SIG-M5 (cell line): ENCODE data around the gene NR3C1.

ENCODE experiments used
- DNase-seq: peaks from one replicate; lab custom pipeline; 2025; lab: John Stamatoyannopoulos, UW

Gene NR3C1

DNA sequence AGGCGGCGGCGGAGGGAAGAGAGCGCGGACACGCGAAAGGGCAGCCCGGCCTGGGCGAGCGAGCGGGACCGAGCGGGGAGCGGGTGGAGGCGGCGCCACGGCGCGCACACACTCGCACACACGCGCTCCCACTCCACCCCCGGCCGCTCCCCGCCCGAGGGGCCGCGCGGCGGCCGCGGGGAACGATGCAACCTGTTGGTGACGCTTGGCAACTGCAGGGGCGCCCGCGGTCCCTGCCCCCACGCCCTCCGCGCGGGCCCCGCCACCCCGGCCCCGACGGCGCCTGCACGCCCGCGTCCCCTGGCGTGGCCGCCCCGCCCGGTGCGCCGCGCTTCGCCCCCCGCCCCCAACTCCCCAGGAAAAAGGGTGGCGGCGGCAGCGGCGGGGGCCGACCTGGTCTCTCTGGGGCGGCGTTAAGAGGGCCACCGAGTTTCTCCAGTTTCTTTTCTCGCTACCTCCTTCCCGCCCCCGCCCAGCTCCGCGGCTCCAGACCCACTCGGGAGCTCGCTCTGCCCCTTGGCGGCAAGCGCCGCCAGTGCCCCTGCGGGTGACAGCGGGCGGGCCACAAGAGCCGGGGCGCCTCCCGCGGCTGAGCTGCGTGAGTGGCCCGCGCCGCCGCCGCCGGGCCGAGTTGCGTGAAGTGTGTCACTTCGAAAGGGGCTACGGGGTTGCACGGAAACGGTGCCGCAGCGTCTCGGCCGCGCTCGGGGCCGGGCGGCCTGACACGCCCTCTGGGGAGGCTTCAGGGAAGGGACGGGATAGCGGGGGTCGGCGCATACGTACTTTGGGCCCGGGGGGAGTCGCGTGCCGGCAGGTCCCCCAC, at the start of gene NR3C1:
Gene NR3C1, minus strand, starts transcription at position 94 of the 823 bp plus-strand sequence. CDS start 2,847 bp downstream, outside the sequence.
- no peak for DNase-seq

GRCh38 chr5:143449772-143450171, 46.3 kb upstream of the NR3C1 start:
- no peak for DNase-seq

GRCh38 chr5:143448518-143448917, 45.0 kb upstream of the NR3C1 start:
- no peak for DNase-seq

- DNase-seq: no peak
Measured at GRCh38 chr5:143447983-143448382, 44.5 kb upstream of the NR3C1 start.

DNA sequence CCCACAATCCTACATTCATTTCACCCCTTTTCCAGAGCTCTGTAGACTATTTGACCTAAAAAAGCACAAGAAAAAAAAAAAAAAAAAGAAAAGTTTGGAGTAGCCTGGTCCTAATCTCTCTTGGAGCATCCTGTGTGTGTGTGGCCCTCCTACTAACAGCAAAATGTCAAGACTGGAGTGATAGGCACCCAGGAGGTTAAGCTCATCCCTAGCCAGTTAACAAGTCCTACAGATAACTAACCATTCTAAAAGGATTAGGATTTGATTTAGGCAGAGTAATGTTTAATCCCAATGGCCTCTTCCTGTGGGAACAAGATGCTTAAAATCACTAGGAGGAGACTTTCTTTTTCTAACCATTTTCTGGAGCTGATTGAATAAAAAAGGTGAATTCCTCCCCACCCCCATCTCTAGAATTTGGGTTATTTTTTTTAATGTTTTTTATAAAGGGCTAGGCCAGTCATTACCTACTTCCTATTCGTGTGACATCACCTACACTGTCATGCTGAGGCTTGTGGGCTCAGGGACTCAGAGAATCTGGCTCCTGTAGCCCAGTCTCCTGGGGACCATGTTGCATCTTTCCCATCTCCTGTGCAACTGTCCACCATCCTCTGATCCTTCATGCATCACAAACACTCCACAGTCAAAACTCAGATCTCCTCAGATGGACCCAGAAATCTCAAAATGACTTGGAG, 43.2 kb upstream of the NR3C1 start:
- DNase-seq: no peak

- no peak for DNase-seq
Measured at GRCh38 chr5:143445776-143446175, 42.3 kb upstream of the NR3C1 start.

DNA sequence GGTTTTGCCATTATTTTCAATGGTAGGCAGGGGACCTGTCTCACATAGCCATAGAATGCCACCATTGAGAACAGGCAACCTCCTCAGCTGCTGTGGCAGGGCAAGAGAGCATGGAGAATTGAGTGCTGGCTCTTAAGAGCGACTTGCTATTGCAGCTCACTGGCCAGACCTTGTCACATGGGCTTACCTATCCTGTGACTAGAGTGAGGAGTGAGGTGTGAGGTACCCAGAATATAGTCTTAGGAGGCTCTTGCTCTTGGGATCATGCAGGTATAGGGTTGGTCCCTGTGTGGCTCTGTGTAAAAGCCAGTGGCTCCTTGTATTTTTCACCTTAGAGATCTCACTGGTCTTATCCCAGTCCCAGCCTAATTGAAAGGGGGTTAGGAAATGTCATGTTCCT, 39.8 kb upstream of the NR3C1 start:
- no peak for DNase-seq

DNA sequence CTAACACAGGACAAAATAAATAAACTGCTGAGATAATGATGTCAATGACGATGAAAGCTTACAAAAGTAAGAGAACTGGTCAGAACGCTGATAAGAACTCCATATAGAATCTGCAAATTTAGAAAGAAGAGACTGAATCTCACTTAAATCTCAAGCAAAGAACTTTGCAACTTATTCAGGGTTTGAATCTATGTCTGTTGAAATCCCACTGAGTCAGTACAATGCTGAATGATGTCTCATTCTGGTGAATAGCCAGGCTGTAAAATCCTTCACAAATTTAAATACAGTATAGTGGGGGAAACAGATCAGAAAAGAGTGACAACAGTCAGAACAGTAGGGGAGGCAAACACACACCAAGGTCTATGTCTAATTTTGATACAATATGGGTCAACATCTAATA, 38.9 kb upstream of the NR3C1 start:
- no peak for DNase-seq

GRCh38 chr5:143440448-143441115, 37.1 kb upstream of the NR3C1 start:
- no peak for DNase-seq

DNA sequence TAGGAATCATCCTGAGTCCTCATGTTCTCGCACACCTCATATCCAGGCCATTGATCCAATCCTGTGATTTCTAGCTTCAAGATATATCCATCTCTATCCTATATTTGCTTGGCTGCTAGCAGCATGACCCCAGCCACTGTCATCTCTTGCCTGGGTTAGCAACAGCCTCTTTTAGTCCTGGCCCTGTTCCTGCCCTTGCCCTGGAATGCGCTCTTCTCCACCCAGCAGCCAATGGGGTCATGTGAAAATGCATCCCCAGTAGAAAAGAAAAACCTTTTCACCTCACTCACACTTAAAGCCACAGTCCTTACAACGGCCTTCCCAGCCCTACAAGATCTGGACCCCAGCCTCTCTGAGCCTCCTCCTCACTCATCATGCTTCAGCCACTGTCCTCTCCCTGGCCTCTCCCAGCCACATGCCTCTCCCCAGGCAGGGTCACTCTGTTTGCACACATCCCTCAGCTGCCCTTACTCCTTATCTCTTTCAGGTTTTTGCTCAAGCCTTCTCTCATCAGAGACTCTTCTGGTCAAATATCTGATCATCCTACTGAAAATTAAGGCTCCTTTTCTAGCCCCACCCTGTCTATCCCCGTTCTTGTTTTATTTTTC, 34.3 kb upstream of the NR3C1 start:
- no peak for DNase-seq

DNA sequence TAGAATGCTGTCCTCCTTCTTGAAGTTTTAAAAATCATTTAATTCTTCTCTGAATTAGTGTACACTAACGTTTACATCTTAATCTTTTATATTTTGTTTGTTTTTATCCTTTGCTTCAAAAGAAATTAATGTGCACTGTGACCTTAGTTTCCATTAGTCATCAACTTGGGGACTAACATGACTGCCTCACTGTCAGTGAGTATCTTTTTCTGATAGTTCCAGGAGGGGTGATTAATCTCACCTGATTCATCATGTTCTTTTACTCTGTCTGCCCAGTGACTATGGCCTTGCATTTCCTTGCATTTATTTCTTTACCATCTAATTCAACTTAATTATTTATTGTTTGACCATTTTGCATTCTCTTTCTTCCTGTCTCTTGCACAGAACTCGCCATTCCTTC, 33.4 kb upstream of the NR3C1 start:
- no peak for DNase-seq

- DNase-seq: peak; percentile 97
Measured at GRCh38 chr5:143435210-143435657, 31.7 kb upstream of the NR3C1 start.

- no peak for DNase-seq
Measured at GRCh38 chr5:143434261-143435209, 31.0 kb upstream of the NR3C1 start.

DNA sequence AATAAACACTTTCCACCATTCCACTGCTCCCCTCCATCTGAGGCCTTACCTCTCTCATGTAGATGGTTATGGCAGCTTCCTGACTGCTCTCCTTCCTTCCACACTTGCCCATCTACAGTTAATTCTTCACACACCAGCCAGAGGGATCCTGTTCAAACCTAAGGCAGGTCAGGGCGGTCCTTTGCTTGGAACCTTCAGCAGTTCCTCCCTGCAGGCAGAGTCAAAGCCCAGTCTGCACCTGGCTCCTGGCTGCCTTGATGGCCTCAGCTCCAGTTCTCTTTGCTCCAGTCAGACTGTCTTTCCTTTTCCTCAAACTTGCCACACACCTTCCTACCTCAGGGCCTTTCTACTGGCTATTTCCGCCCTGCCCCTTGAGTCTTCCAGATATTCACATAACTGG, 30.2 kb upstream of the NR3C1 start:
- DNase-seq: no peak

DNA sequence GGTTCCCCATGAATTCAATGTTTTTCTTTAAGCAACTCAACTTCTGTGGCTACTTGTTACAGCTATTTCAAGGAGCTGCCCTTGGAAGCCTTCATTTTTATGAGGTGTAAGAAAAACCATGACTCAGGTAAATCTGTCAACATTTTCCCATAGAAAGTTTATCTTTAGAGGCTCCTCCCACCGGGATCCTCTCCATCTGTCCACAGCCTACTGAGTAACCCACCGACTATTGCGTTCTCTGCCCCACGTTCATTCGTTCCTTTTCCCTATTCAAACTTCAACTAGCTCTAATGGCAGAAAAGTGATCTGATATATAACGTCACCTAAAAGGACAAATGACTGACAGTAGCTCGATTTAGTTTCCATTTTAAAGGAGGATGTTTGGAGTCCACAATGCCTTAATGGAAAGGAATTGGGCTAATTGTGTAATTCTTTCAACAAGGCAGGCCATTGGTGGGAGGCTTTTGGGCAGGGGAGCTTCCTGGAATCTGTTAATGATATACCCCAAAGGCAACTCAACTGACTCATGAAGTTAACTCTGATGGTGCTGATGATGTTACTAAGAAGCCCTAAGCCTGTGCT, 29.3 kb upstream of the NR3C1 start:
- no peak for DNase-seq

GRCh38 chr5:143431789-143432188, 28.3 kb upstream of the NR3C1 start:
- DNase-seq: no peak

DNA sequence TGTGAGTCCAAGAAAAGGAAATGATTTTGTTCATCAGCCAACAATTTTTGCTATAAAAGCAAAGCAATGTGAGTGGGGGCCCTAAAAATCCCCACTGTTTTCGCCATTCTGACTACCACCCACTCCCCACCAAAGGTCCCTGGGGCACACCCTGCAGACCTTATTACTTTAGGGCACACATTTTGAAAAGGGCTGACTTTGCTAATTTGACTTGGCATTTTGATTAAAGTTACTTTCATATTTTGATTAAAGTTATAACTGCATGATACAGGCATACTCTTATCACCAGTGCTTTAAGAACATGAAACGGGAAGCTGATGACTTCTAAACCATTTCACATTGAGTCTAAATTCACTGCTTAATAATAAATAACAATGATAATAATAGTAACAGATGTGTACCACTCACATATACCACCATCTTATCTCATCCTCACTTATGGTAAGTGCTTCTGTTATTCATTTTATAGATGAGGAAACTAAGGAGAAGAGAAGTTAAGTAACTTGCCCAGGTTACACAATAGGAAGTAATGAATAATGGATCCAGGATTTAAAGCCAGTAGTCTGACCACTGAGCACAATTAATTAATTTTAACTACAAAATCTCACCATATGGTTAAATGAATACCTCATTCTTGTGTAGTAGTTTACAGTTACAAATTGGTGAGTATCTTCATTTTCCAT, 25.4 kb upstream of the NR3C1 start:
- peak; percentile 43 for DNase-seq

- peak; percentile 49 for DNase-seq
Measured at GRCh38 chr5:143428155-143428554, 24.7 kb upstream of the NR3C1 start.

GRCh38 chr5:143427122-143427735, 23.7 kb upstream of the NR3C1 start:
- no peak for DNase-seq
